Measurements from ENCODE around the gene C10orf95. TPM values are rescaled to one million over a fixed set of nuclear protein-coding genes. Genes with fewer than 3 reads are reported as not detected.

Gene C10orf95
- total RNA-seq, 1 donor from 2014 or later = 3.1 TPM

GRCh38 chr10:102492344-102492939 is 41.1 kb upstream of the C10orf95 start:
- intact Hi-C loops (cut with DNase I) = no loop called here
- Histone ChIP-seq H3K4me1 (peaks cover 18% of the 10 kb centered on the region), H3K27ac (peak overlapping the region; percentile 67), H3K36me3 (peaks cover 42% of the 10 kb centered on the region), H3K9me3 (no peaks in the 10 kb centered on the region), H3K4me3 (no peak overlapping the region), H3K27me3 (no peaks in the 10 kb centered on the region)
- DNase-seq = no peak
- peak; percentile 79 for ATAC-seq
- no peak for TF ChIP-seq CTCF (IDR thresholded peaks at IDR 0.05)

GRCh38 chr10:102491136-102491535 is 39.8 kb upstream of the C10orf95 start:
- intact Hi-C loops (cut with DNase I) = no loop called here
- Histone ChIP-seq H3K27me3 (no peaks in the 10 kb centered on the region), H3K36me3 (peaks cover 55% of the 10 kb centered on the region), H3K4me3 (no peak overlapping the region), H3K9me3 (no peaks in the 10 kb centered on the region), H3K27ac (peak overlapping the region; percentile 11), H3K4me1 (peaks cover 18% of the 10 kb centered on the region)
- DNase-seq (no peak), ATAC-seq (no peak)
- no peak for TF ChIP-seq CTCF (IDR thresholded peaks at IDR 0.05)

- Histone ChIP-seq H3K9me3 (no peaks in the 10 kb centered on the region), H3K36me3 (peaks cover 100% of the 10 kb centered on the region), H3K27me3 (no peaks in the 10 kb centered on the region), H3K4me1 (no peaks in the 10 kb centered on the region), H3K4me3 (no peak overlapping the region), H3K27ac (no peak overlapping the region)
- TF ChIP-seq CTCF (IDR thresholded peaks at IDR 0.05) = no peak
- intact Hi-C loops (cut with DNase I) = no loop called here
- ATAC-seq (no peak), DNase-seq (no peak)
These were observed 33.9 kb upstream of the C10orf95 start for GRCh38 chr10:102485093-102485784.

- H3K36me3 ChIP-seq = peaks cover 100% of the 10 kb centered on the region
- H3K27me3 ChIP-seq = no peaks in the 10 kb centered on the region
- no peak overlapping the region for H3K4me3 ChIP-seq
- intact Hi-C loops (cut with DNase I) = no loop called here
- H3K4me1 ChIP-seq = no peaks in the 10 kb centered on the region
- DNase-seq (no peak), ATAC-seq (no peak)
- H3K27ac ChIP-seq = no peak overlapping the region
- H3K9me3 ChIP-seq = no peaks in the 10 kb centered on the region
- TF ChIP-seq CTCF (IDR thresholded peaks at IDR 0.05) = no peak
These were observed 32.7 kb upstream of the C10orf95 start for GRCh38 chr10:102484021-102484420.

- TF ChIP-seq CTCF (IDR thresholded peaks at IDR 0.05) = no peak
- ATAC-seq (no peak), DNase-seq (no peak)
- intact Hi-C loops (cut with DNase I) = no loop called here
- Histone ChIP-seq H3K27me3 (no peaks in the 10 kb centered on the region), H3K27ac (no peak overlapping the region), H3K4me1 (no peaks in the 10 kb centered on the region), H3K4me3 (no peak overlapping the region), H3K36me3 (peaks cover 72% of the 10 kb centered on the region), H3K9me3 (no peaks in the 10 kb centered on the region)
These were observed 29.1 kb upstream of the C10orf95 start for GRCh38 chr10:102480396-102480795.
